Endothelial cell of umbilical vein (primary cell): ENCODE data around the gene DIAPH2.

Experiments used
- EZH2 ChIP-seq: IDR thresholded peaks from 2 replicates; pipeline ENCODE4 v1.6.1; 2012; ENCODE audit warnings: borderline replicate concordance, low read depth, mild to moderate bottlenecking, moderate library complexity, low read length, inconsistent platforms; ENCODE audit not compliant: severe bottlenecking
- GATA2 ChIP-seq: IDR thresholded peaks from 2 replicates; pipeline ENCODE4 v1.7.0; 2011; ENCODE audit warnings: low read depth, mild to moderate bottlenecking, moderate library complexity, mixed read lengths, low read length; ENCODE audit not compliant: insufficient read length, insufficient read depth
- JUN ChIP-seq: IDR thresholded peaks from 2 replicates; pipeline ENCODE4 v1.6.1; 2011; ENCODE audit warnings: borderline replicate concordance, low read depth; ENCODE audit not compliant: insufficient read length, insufficient read depth
- POLR2A ChIP-seq: IDR thresholded peaks from 2 replicates; pipeline ENCODE4 v1.6.1; 2012; ENCODE audit warnings: low read depth, mild to moderate bottlenecking, control low read depth, low read length
- TF ChIP-seq, protein P1 (sequence below), 2 donors: IDR thresholded peaks; 1 replicate in 1 of 2; 2 replicates in 1 of 2; pipeline ENCODE4 v1.5.1; 2011; ENCODE audit warnings: low read length in 2 of 2, mild to moderate bottlenecking in 2 of 2, moderate library complexity in 2 of 2, control low read depth in 1 of 2, inconsistent platforms in 1 of 2, low read depth in 1 of 2; ENCODE audit not compliant: insufficient read depth in 1 of 2; ENCODE audit errors: extremely low read depth in 1 of 2

DNA sequence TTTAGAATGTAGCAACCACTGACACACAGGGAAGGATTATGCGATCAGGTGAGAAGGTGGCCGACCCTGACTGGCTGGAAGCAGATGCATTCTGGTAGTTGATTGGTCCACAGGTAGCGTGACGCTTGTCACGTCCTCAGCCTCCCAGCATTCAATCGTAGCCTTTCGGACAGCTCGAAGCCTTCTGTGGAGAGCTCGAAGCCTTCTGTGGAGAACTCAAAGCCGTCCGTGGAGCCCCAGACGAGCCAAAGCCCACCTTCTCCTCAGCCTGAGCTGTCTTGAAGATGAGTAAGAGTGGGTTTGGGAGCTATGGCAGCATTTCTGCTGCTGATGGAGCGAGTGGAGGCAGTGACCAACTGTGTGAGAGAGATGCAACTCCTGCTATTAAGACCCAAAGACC is 199.4 kb downstream of the DIAPH2 start:
- TF ChIP-seq GATA2 (no peak), EZH2 (no peak), JUN (no peak), POLR2A (no peak)
- TF ChIP-seq, protein P1, sequence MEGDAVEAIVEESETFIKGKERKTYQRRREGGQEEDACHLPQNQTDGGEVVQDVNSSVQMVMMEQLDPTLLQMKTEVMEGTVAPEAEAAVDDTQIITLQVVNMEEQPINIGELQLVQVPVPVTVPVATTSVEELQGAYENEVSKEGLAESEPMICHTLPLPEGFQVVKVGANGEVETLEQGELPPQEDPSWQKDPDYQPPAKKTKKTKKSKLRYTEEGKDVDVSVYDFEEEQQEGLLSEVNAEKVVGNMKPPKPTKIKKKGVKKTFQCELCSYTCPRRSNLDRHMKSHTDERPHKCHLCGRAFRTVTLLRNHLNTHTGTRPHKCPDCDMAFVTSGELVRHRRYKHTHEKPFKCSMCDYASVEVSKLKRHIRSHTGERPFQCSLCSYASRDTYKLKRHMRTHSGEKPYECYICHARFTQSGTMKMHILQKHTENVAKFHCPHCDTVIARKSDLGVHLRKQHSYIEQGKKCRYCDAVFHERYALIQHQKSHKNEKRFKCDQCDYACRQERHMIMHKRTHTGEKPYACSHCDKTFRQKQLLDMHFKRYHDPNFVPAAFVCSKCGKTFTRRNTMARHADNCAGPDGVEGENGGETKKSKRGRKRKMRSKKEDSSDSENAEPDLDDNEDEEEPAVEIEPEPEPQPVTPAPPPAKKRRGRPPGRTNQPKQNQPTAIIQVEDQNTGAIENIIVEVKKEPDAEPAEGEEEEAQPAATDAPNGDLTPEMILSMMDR (IDR thresholded peaks at IDR 0.05; ENCODE audit: extremely low read depth in 1 of 2, insufficient read depth in 1 of 2, low read depth in 1 of 2, low read length in 2 of 2): no peak
